COLO668 (cell line): ENCODE data around the gene APLF.
"Not testable (repeated sequence)": the region's sequence is repeated elsewhere in the genome, so short reads cannot be mapped to it uniquely, and the experiment has no call there.

ENCODE experiments used
- DNase-seq: peaks from one replicate; lab custom pipeline; 2025; ENCODE audit not compliant: unreplicated experiment; lab: John Stamatoyannopoulos, UW

APLF gene

DNA sequence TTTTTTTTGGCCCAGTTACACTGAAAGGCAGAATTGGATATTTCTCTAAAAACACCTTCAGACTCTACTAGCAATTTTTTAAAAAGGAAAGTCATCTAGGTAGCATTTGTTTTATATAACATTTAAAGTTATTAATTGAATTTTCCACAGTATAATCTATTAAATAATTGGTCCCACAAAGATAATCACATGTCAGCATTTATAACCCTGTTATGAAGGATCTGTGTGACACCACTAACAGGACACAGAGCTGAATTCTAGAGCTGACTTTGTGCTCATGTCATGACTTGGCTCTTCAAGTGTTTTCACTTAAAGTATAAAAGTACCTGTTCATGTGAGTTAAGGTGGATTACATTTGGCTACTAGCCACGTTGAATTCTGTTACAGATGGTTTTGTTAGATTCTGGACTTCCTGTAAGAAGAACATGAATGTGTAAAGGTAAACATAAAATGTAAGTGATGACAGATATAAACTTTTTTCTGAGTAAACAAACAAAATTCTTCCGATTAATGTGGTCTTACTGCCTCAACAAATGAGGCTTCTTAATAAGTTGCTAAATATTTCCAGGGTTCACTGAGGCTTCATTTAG is 106.9 kb downstream of the APLF start:
- no peak for DNase-seq

DNA sequence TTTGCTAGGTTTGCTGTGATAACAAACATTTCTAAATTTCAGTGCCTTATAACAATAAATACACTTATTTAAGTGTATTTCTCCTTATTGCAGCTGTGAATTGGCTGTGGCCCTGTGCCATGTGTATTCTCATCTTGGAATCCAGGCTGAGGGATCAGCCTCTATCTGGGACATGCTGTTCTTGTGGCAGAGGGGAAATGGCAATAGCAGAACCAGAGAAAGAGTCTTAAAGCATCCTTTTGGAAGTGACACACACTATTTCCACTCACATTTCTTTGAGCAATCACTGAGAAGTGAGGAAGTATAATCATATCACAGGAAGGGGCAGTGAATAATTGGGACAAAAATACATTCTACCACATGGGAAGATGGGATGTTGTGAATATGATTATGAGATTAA is 109.8 kb downstream of the APLF start:
- no peak for DNase-seq

DNA sequence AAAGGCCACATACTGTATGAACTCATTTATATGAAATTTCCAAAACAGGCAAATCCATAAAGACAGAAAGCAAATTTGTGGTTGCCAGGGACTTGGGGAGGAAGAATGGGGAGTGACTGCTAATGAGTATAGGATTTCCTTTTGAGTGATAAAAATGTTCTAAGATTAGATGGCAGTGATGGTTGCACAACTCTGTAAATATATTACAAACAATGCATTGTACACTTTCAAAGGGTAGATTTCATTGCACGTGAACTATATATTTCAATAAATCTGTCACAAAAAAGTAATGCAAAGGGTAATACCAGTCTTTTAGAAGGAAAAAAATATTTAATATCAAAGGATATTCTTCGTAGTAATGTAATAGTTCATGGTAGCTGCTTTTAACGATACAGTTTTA is 112.3 kb downstream of the APLF start:
- no peak for DNase-seq

GRCh38 chr2:68588589-68588988 is 121.2 kb downstream of the APLF start:
- no peak for DNase-seq

DNA sequence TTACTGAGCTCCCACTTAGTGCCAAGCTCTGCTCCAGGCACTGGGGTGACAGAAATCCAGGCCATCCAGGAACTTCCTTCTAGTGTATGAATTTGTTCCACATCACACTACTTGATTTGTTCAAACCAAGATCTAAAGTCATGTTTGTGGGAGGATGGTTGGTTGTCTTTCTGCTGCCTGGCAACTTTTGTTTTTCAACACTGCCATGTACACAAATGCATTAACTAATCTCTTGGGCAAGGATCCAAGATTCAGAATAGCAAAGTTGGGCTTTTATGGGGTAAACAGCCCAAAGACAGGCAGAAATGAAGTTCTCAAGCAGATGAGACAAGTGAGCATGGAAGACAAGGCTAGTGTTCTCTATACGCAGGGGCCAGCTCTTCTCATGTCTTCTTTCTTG is 122.6 kb downstream of the APLF start:
- no peak for DNase-seq

DNA sequence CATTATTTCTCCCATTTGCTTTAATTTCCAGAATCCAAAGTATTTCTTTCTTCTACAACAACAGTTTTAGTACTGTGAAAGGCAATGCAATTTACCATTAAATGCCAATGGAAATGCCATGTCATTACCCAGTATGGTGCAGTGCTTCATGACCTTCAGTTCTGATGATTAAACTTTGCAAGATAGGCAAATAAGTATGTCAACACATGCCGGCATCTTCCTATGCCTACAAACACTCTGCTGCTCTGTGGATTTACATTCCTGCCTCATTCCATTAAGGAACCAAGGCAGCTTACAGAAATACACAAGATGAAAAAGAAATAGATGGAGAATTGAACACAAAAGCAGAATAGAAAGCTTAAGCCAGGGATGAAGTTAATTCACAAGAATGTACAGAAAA is 123.3 kb downstream of the APLF start:
- no peak for DNase-seq

- no peak for DNase-seq
These were observed 123.8 kb downstream of the APLF start for GRCh38 chr2:68591225-68591624.

DNA sequence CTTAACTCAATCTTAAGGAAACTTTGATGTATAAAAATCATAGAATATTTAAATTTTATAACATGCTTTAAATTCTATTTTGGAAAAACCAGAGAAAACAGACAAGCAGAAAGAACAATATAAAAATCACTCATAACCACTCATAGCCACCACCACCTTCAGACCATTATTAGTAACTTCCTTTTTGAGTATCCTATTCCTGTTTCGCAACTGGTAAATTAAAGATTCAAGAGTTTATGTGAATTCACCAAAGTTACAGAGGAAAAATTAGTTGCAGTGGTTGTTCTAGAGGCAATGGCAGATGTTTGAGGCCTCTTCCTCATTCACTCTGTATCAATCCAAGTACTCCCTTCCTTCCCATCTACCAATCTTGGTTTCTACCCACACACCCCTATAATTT is 126.7 kb downstream of the APLF start:
- DNase-seq, result no peak

- DNase-seq, result peak; percentile 14
These were observed 127.5 kb downstream of the APLF start for GRCh38 chr2:68594674-68595492.

GRCh38 chr2:68595493-68595785 is 128.1 kb downstream of the APLF start:
- DNase-seq, result not testable (repeated sequence)

- DNase-seq, result not testable (repeated sequence)
These were observed 133.1 kb downstream of the APLF start for GRCh38 chr2:68600495-68600894.

DNA sequence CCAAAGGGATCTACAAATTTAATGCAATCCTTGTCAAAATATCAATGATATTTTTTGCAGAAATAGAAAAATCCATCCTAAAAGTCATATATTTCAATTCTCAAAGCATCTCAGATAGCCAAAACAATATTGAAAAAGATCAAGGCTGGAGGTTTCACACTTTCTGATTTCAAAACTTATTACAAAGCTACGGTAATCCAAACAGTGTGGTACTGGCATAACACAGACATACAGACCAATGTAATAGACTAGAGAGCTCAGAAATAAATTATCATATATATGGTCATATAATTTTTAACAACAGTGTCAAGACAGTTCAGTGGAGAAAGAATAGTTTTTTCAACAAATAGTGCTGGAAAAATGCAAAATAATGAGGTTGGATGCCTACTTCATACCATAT is 135.7 kb downstream of the APLF start:
- DNase-seq, result no peak

DNA sequence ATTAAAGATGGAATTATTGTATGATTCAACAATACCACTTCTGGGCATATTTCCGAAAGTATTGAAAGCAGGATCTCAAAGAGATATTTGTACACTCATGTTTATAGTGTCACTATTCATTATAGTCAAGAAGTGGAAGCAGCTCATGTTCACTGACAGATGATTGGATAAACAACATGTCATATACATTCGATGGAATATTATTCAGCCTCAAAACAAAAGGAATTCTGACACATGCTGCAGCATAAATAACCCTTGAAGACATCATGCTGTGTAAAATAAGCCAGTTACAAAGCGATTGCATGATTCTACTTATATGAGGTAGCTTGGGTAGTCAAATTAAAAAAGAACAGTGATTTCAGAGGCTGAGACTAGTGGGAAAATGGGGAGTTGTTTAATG is 136.7 kb downstream of the APLF start:
- no peak for DNase-seq

- no peak for DNase-seq
These were observed 138.6 kb downstream of the APLF start for GRCh38 chr2:68605939-68606338.

- DNase-seq, result no peak
These were observed 139.4 kb downstream of the APLF start for GRCh38 chr2:68606759-68607158.

GRCh38 chr2:68607837-68608236 is 140.5 kb downstream of the APLF start:
- DNase-seq, result no peak

DNA sequence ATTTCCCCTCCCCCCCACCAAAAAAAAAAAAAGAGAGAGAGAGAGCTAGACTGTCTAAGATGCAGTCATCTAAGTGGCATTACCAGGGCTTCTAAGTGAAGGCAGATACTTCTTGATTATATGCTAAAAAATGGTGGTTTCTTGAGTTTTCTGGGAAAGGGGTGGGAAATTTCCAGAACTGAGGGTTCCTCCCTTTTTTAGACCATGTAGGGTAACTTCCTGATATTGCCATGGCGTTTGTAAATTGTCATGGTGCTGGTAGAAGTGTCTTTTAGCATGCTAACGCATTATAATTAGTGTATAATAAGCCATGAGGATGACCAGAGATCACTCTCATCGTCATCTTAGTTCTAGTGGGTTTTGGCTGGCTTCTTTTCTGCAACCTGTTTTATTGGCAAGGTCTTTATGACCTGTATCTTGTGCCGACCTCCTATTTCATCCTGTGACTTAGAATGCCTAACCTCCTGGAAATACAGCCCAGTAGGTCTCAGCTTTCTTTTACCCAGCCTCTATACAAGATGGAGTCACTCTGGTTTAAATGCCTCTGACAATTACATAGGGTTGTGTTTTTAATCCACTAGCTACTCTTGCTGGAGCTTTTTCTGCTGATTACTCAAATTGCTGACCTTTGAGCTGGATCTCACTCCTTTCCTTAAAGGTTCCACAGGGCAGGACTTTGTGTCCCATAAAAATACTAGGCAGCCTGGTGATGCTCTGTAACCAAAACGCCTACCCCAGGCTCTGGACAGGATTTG is 145.6 kb downstream of the APLF start:
- DNase-seq, result no peak

DNA sequence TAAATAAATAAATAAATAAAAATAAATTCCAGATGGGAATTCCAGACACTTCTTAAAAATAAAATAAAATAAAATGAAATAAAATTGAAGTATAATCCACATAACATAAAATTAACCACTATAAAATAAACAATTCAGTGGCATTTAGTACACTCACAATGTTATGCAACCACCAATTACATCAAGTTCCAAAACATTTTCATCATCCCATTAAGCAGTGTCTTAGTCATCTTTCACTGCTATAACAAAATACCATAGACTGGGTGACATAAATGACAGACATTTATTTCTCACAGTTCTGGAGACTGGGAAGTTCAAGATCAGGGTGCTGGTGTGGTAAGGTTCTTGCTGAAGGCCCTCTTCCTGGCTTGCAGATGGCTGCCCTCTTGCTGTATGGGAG is 153.4 kb downstream of the APLF start:
- DNase-seq, result no peak

DNA sequence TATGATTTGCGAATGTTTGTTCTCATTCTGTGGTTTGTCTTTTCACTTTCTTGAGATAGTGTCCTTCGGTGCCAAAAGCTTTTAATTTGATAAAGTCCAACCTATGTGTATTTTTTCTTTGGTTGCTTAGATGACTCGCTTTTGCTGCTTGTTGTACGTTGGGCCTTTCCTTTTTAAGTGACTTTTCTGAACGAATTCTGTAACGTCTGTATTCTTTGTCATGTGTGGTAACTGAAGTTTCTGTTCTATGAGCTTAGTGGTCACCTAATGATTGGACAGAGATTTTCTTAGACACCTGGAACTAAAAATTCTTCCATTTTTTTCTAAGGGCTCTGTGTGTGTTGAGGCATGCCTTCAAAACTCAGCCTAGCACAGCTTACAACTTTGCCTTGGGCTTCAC is 156.4 kb downstream of the APLF start:
- DNase-seq, result no peak

DNA sequence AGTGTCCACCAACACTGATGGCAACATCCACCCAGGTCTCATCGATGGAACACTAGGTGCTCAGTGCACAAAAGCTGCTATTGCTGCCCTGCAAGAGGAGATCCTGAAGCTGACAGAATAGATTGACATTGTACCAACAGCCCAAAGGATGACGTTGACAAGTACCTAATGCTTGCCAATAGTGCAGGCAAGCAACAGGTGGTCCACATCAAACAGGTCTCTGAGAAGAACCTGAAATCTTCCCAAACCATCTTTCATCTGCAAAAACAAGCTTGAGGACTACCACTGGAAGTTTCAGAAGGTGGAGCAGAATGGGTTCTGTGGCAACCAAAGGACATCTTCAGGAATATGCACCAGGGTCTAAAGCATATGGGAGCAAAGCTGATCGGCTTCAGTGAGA is 160.2 kb downstream of the APLF start:
- DNase-seq, result no peak
